Endothelial cell of umbilical vein (primary cell): ENCODE results near the gene ADGRG7. TPM values are rescaled to one million over a fixed set of nuclear protein-coding genes. Genes with fewer than 3 reads are reported as not detected.

ENCODE experiments used
- BruUV-seq: library from RNA; stranded (reverse); fragments of 400-500 nt; replicated peaks from 2 replicates; lab custom pipeline; 2021; lab: Mats Ljungman, UMichigan
- CTCF ChIA-PET: fragments of 300-600, 350-600 bp; sonication (Branson Sonifier 250); formaldehyde crosslinking; loops from one replicate; lab custom pipeline; 2021; ENCODE audit warnings: antibody characterized with exemption, inconsistent platforms; lab: Charles Lee
- POLR2A ChIA-PET: fragments of 300-600, 350-600 bp; sonication (Branson Sonifier 250); formaldehyde crosslinking; loops from one replicate; lab custom pipeline; 2021; ENCODE audit warnings: antibody characterized with exemption, inconsistent platforms; lab: Charles Lee
- DNase-seq: peaks from one replicate; pipeline ENCODE4 v3.0.0-alpha.2; 2011; ENCODE audit warnings: low read depth, low spot score
- FAIRE-seq: peaks from 2 replicates; lab custom pipeline; 2011; peaks lifted over from hg19 to GRCh38; lab: Jason Lieb, UNC
- H2AFZ ChIP-seq: 2 replicates; pipeline ENCODE4 v1.6.0; 2012; ENCODE audit warnings: low read depth, low read length, control low read depth, inconsistent platforms
- H3K27ac ChIP-seq: 2 replicates; pipeline ENCODE4 v1.5.1; 2011; ENCODE audit warnings: low read depth, mild to moderate bottlenecking, control low read depth, low read length, moderate library complexity; ENCODE audit not compliant: insufficient read depth
- H3K27me3 ChIP-seq, 2 experiments: 2 replicates each; pipeline versions ENCODE4 v1.6.0 to v1.6.1; 2011; ENCODE audit warnings: low read length in 2 of 2, mixed read lengths in 1 of 2; ENCODE audit not compliant: control insufficient read depth in 2 of 2, insufficient read depth in 2 of 2
- H3K36me3 ChIP-seq, 2 experiments: 2 replicates in 1 of 2; 3 replicates in 1 of 2; pipeline ENCODE4 v1.5.1; 2011; ENCODE audit warnings: low read length in 2 of 2, mild to moderate bottlenecking in 1 of 2, moderate library complexity in 1 of 2; ENCODE audit not compliant: control insufficient read depth in 2 of 2, insufficient read depth in 2 of 2; ENCODE audit errors: extremely low read depth in 1 of 2
- H3K4me1 ChIP-seq: 3 replicates; pipeline ENCODE4 v1.5.1; 2011; ENCODE audit warnings: mild to moderate bottlenecking, low read length; ENCODE audit not compliant: control insufficient read depth, insufficient read depth; ENCODE audit errors: extremely low read depth
- H3K4me2 ChIP-seq: 2 replicates; pipeline ENCODE4 v1.6.1; 2011; ENCODE audit warnings: low read length, control low read depth, mixed read lengths; ENCODE audit not compliant: insufficient read depth
- H3K4me3 ChIP-seq, 3 experiments: fragments of 200-600 bp in 1 of 3; sonication (generic), shearing (Covaris generic) in 1 of 3; replicated peaks in 1 of 3; 2 replicates each; pipeline ENCODE4 v1.5.1; 2011 to 2016; ENCODE audit warnings: control low read depth in 3 of 3, low read length in 3 of 3, mild to moderate bottlenecking in 2 of 3, inconsistent platforms in 1 of 3, low read depth in 1 of 3, moderate library complexity in 1 of 3; ENCODE audit not compliant: insufficient read depth in 1 of 3
- H3K79me2 ChIP-seq: 2 replicates; pipeline ENCODE4 v1.6.0; 2012; ENCODE audit warnings: low read length, inconsistent platforms; ENCODE audit not compliant: control insufficient read depth, insufficient read depth
- H3K9ac ChIP-seq: replicated peaks from 2 replicates; pipeline ENCODE3; 2011; ENCODE audit warnings: low read length, control low read depth; ENCODE audit not compliant: insufficient read depth; ENCODE audit errors: extremely low read depth
- H3K9me1 ChIP-seq: replicated peaks from 3 replicates; pipeline ENCODE4 v1.6.0; 2011; ENCODE audit warnings: mild to moderate bottlenecking, low read length; ENCODE audit not compliant: control insufficient read depth, insufficient read depth; ENCODE audit errors: extremely low read depth
- H3K9me3 ChIP-seq: replicated peaks from 2 replicates; pipeline ENCODE4 v1.5.1; 2012; ENCODE audit warnings: low read length, inconsistent platforms; ENCODE audit not compliant: control insufficient read depth, insufficient read depth
- H4K20me1 ChIP-seq: replicated peaks from 2 replicates; pipeline ENCODE3; 2011; ENCODE audit warnings: mild to moderate bottlenecking, low read length; ENCODE audit not compliant: control insufficient read depth, insufficient read depth; ENCODE audit errors: extremely low read depth
- EZH2 ChIP-seq: IDR thresholded peaks from 2 replicates; pipeline ENCODE4 v1.6.1; 2012; ENCODE audit warnings: borderline replicate concordance, low read depth, mild to moderate bottlenecking, moderate library complexity, low read length, inconsistent platforms; ENCODE audit not compliant: severe bottlenecking
- FOS ChIP-seq: IDR thresholded peaks from 2 replicates; pipeline ENCODE4 v1.6.1; 2011; ENCODE audit warnings: mild to moderate bottlenecking, low read length, moderate library complexity, borderline replicate concordance; ENCODE audit not compliant: insufficient read depth
- GATA2 ChIP-seq: IDR thresholded peaks from 2 replicates; pipeline ENCODE4 v1.7.0; 2011; ENCODE audit warnings: low read depth, mild to moderate bottlenecking, moderate library complexity, mixed read lengths, low read length; ENCODE audit not compliant: insufficient read length, insufficient read depth
- JUN ChIP-seq: IDR thresholded peaks from 2 replicates; pipeline ENCODE4 v1.6.1; 2011; ENCODE audit warnings: borderline replicate concordance, low read depth; ENCODE audit not compliant: insufficient read length, insufficient read depth
- MYC ChIP-seq: IDR thresholded peaks from one replicate; pipeline ENCODE4 v1.6.1; 2011; ENCODE audit warnings: mild to moderate bottlenecking, low read depth, low read length
- POLR2A ChIP-seq: IDR thresholded peaks from 2 replicates; pipeline ENCODE4 v1.6.1; 2012; ENCODE audit warnings: low read depth, mild to moderate bottlenecking, control low read depth, low read length
- POLR2AphosphoS5 ChIP-seq: IDR thresholded peaks from 2 replicates; pipeline ENCODE4 v1.6.1; 2012; ENCODE audit warnings: low read depth, mild to moderate bottlenecking, control low read depth, low read length, moderate library complexity; ENCODE audit not compliant: insufficient read depth
- dilution Hi-C: fragments of 300-500 bp; cut with MboI; formaldehyde crosslinking; loops from one replicate; pipeline ENCODE4 v1.15.0; 2019; ENCODE audit warnings: low sequenced_read_pairs; ENCODE audit not compliant: extremely low pct_ligation_motif_present
- intact Hi-C: fragments of 100-400 bp; cut with micrococcal nuclease; formaldehyde crosslinking; loops from one replicate; pipeline ENCODE4 v1.10.0; 2022
- polyA plus RNA-seq, 4 experiments: library from polyadenylated mRNA; depleted of rRNA in 3 of 4; stranded (reverse) in 3 of 4; unstranded in 1 of 4; fragments of >200 nt; gene quantifications; 2 replicates each; pipeline versions ENCODE4 v1.2.1 to v1.2.3, GENCODE V29; 2011 to 2012; ENCODE audit warnings: missing spikeins in 1 of 4
- total RNA-seq: library from RNA; stranded (reverse); gene quantifications from 2 replicates; pipeline ENCODE4 v1.2.3, GENCODE V29; 2021
- TF ChIP-seq, protein P1 (sequence below), 2 donors: IDR thresholded peaks; 1 replicate in 1 of 2; 2 replicates in 1 of 2; pipeline ENCODE4 v1.5.1; 2011; ENCODE audit warnings: low read length in 2 of 2, mild to moderate bottlenecking in 2 of 2, moderate library complexity in 2 of 2, control low read depth in 1 of 2, inconsistent platforms in 1 of 2, low read depth in 1 of 2; ENCODE audit not compliant: insufficient read depth in 1 of 2; ENCODE audit errors: extremely low read depth in 1 of 2
- TF ChIP-seq, protein P2 (sequence below): IDR thresholded peaks from 2 replicates; pipeline ENCODE4 v1.6.1; 2011; ENCODE audit not compliant: insufficient read depth, insufficient read length

The ADGRG7 gene
- total and polyA plus RNA-seq, 2 donors (not counting 3 experiments of a cell fraction or from before 2014, with no cell fraction given) = not detected

DNA sequence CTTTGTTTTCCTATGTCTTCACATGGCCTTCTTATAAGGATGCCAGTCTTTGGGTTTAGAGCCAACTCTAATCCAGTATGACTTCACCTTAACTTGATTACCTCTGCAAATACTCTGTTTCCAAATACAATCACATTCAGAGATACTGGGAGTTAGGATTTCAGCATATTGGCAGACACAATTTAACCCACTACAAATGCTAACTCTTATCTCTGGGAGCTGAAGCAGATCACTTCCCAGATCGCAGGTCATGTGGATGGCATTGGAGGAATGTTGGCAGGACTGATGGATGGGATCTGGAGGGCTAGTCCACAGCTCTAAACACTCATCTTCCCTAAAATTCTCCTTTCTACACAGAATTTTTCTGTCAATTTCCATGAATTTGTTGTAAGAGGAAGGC is 46.2 kb upstream of the ADGRG7 start:
- Histone ChIP-seq H3K27me3 (no peaks in the 10 kb centered on the region), H3K9me3 (no peaks in the 10 kb centered on the region), H3K9ac (no peak overlapping the region), H3K4me1 (no peaks in the 10 kb centered on the region), H3K4me3 (no peak overlapping the region), H4K20me1 (no peaks in the 10 kb centered on the region), H3K79me2 (no peaks in the 10 kb centered on the region), H3K9me1 (no peaks in the 10 kb centered on the region), H3K36me3 (no peaks in the 10 kb centered on the region), H2AFZ (no peak overlapping the region), H3K27ac (no peak overlapping the region), H3K4me2 (no peak overlapping the region)
- ChIA-PET POLR2A (no interaction called here), CTCF (interaction anchor here (1.0 to 1.6 kb wide), 2 partner anchors 14 to 27 kb away, joined by 3 to 5 read pairs; no protein-coding TSS in a partner anchor)
- no TSS peak for BruUV-seq
- TF ChIP-seq GATA2 = no peak
- TF ChIP-seq, protein P1, sequence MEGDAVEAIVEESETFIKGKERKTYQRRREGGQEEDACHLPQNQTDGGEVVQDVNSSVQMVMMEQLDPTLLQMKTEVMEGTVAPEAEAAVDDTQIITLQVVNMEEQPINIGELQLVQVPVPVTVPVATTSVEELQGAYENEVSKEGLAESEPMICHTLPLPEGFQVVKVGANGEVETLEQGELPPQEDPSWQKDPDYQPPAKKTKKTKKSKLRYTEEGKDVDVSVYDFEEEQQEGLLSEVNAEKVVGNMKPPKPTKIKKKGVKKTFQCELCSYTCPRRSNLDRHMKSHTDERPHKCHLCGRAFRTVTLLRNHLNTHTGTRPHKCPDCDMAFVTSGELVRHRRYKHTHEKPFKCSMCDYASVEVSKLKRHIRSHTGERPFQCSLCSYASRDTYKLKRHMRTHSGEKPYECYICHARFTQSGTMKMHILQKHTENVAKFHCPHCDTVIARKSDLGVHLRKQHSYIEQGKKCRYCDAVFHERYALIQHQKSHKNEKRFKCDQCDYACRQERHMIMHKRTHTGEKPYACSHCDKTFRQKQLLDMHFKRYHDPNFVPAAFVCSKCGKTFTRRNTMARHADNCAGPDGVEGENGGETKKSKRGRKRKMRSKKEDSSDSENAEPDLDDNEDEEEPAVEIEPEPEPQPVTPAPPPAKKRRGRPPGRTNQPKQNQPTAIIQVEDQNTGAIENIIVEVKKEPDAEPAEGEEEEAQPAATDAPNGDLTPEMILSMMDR (IDR thresholded peaks at IDR 0.05; ENCODE audit: extremely low read depth in 1 of 2, insufficient read depth in 1 of 2, low read depth in 1 of 2, low read length in 2 of 2) = no peak
- no peak for TF ChIP-seq POLR2A
- no peak for TF ChIP-seq MYC
- TF ChIP-seq EZH2 = no peak
- TF ChIP-seq FOS = no peak
- TF ChIP-seq, protein P2, sequence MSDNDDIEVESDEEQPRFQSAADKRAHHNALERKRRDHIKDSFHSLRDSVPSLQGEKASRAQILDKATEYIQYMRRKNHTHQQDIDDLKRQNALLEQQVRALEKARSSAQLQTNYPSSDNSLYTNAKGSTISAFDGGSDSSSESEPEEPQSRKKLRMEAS = no peak
- TF ChIP-seq JUN = no peak
- no peak for TF ChIP-seq POLR2AphosphoS5
- DNase-seq = no peak
- dilution Hi-C loops = no loop called here
- intact Hi-C loops = no loop called here
- no peak for FAIRE-seq
